Measurements from ENCODE around the gene ASB4. TPM values are rescaled to one million over a fixed set of nuclear protein-coding genes. Genes with fewer than 3 reads are reported as not detected.

ASB4 gene
- total and polyA plus RNA-seq, 4 donors = 0.09 to 1.1 (median 0.38) TPM

DNA sequence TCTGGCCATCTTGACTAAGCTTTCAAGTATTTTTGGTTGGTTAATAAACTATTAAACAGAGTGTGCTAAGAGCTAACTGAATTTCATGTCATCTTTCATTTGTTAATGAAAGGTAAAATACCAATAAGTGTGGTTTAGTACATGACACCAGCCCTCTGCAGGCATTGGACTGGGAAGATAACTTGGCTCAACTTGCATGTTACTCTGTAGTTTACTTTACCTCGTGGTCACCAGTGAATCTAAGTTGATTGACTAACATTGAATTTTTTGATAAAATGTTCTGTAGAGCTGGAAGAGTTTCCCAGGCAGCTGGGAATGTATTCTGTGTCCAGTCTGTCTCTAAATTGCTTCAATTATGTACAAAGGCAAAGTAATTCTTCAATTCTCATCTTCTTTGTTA, 49.9 kb downstream of the ASB4 start:
- H3K9ac ChIP-seq (ENCODE audit: low read depth in 1 of 2, low read length in 2 of 2) = no peak overlapping the region
- no peak overlapping the region for H3K27ac ChIP-seq (ENCODE audit: low read depth in 1 of 2, low read length in 2 of 2)
- H3K9me3 ChIP-seq (ENCODE audit: control insufficient read depth in 4 of 4, low read length in 3 of 4) = no peaks in the 10 kb centered on the region
- H3K4me1 ChIP-seq (ENCODE audit: control insufficient read depth in 4 of 4, insufficient read depth in 4 of 4, low read length in 3 of 4) = peaks cover 0 to 26% (median 10%) of the 10 kb centered on the region in 4 donors
- no peak overlapping the region for H3K4me3 ChIP-seq (ENCODE audit: low read depth in 1 of 3, low read length in 3 of 3)
- TF ChIP-seq EGR1 (IDR thresholded peaks at IDR 0.05; ENCODE audit: low read depth in 2 of 2) (no peak), YY1 (IDR thresholded peaks at IDR 0.05) (no peak)
- H3K27me3 ChIP-seq (ENCODE audit: control insufficient read depth in 4 of 4, insufficient read depth in 4 of 4, low read length in 3 of 4) = no peaks in the 10 kb centered on the region
- no peak for DNase-seq (ENCODE audit: low spot score)
- WGBS = 15% methylated on average over 1 of the region's 1 CpG
- H3K36me3 ChIP-seq (ENCODE audit: control insufficient read depth in 4 of 4, insufficient read depth in 3 of 4, low read depth in 1 of 4, low read length in 3 of 4) = no peaks in the 10 kb centered on the region

GRCh38 chr7:95536656-95537311, 51.0 kb downstream of the ASB4 start:
- Histone ChIP-seq H3K27me3 (ENCODE audit: control insufficient read depth in 4 of 4, insufficient read depth in 4 of 4, low read length in 3 of 4) (no peaks in the 10 kb centered on the region), H3K36me3 (ENCODE audit: control insufficient read depth in 4 of 4, insufficient read depth in 3 of 4, low read depth in 1 of 4, low read length in 3 of 4) (no peaks in the 10 kb centered on the region), H3K27ac (ENCODE audit: low read depth in 1 of 2, low read length in 2 of 2) (no peak overlapping the region), H3K4me1 (ENCODE audit: control insufficient read depth in 4 of 4, insufficient read depth in 4 of 4, low read length in 3 of 4) (peaks cover 0 to 26% (median 10%) of the 10 kb centered on the region in 4 donors), H3K4me3 (ENCODE audit: low read depth in 1 of 3, low read length in 3 of 3) (no peak overlapping the region), H3K9me3 (ENCODE audit: control insufficient read depth in 4 of 4, low read length in 3 of 4) (no peaks in the 10 kb centered on the region), H3K9ac (ENCODE audit: low read depth in 1 of 2, low read length in 2 of 2) (no peak overlapping the region)
- DNase-seq (ENCODE audit: low spot score) = no peak
- TF ChIP-seq HNF4G (IDR thresholded peaks at IDR 0.05) = peak; percentile 55
- TF ChIP-seq JUND (IDR thresholded peaks at IDR 0.05) = no peak
- TF ChIP-seq, protein P1, sequence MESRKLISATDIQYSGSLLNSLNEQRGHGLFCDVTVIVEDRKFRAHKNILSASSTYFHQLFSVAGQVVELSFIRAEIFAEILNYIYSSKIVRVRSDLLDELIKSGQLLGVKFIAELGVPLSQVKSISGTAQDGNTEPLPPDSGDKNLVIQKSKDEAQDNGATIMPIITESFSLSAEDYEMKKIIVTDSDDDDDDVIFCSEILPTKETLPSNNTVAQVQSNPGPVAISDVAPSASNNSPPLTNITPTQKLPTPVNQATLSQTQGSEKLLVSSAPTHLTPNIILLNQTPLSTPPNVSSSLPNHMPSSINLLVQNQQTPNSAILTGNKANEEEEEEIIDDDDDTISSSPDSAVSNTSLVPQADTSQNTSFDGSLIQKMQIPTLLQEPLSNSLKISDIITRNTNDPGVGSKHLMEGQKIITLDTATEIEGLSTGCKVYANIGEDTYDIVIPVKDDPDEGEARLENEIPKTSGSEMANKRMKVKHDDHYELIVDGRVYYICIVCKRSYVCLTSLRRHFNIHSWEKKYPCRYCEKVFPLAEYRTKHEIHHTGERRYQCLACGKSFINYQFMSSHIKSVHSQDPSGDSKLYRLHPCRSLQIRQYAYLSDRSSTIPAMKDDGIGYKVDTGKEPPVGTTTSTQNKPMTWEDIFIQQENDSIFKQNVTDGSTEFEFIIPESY (IDR thresholded peaks at IDR 0.05) = no peak
- peak; percentile 86 to 88 for TF ChIP-seq HNF4A (conservative IDR thresholded peaks at IDR 0.05)
- TF ChIP-seq TAF1 (conservative IDR thresholded peaks at IDR 0.05) = no peak
- peak in 1 of 2 donors; percentile 37 for TF ChIP-seq RXRA (IDR thresholded peaks at IDR 0.05)
- TF ChIP-seq, protein P2, sequence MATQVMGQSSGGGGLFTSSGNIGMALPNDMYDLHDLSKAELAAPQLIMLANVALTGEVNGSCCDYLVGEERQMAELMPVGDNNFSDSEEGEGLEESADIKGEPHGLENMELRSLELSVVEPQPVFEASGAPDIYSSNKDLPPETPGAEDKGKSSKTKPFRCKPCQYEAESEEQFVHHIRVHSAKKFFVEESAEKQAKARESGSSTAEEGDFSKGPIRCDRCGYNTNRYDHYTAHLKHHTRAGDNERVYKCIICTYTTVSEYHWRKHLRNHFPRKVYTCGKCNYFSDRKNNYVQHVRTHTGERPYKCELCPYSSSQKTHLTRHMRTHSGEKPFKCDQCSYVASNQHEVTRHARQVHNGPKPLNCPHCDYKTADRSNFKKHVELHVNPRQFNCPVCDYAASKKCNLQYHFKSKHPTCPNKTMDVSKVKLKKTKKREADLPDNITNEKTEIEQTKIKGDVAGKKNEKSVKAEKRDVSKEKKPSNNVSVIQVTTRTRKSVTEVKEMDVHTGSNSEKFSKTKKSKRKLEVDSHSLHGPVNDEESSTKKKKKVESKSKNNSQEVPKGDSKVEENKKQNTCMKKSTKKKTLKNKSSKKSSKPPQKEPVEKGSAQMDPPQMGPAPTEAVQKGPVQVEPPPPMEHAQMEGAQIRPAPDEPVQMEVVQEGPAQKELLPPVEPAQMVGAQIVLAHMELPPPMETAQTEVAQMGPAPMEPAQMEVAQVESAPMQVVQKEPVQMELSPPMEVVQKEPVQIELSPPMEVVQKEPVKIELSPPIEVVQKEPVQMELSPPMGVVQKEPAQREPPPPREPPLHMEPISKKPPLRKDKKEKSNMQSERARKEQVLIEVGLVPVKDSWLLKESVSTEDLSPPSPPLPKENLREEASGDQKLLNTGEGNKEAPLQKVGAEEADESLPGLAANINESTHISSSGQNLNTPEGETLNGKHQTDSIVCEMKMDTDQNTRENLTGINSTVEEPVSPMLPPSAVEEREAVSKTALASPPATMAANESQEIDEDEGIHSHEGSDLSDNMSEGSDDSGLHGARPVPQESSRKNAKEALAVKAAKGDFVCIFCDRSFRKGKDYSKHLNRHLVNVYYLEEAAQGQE (IDR thresholded peaks at IDR 0.05) = no peak
- TF ChIP-seq, protein P3, sequence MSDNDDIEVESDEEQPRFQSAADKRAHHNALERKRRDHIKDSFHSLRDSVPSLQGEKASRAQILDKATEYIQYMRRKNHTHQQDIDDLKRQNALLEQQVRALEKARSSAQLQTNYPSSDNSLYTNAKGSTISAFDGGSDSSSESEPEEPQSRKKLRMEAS (IDR thresholded peaks at IDR 0.05) = peak; percentile 15
- TF ChIP-seq, protein P4, sequence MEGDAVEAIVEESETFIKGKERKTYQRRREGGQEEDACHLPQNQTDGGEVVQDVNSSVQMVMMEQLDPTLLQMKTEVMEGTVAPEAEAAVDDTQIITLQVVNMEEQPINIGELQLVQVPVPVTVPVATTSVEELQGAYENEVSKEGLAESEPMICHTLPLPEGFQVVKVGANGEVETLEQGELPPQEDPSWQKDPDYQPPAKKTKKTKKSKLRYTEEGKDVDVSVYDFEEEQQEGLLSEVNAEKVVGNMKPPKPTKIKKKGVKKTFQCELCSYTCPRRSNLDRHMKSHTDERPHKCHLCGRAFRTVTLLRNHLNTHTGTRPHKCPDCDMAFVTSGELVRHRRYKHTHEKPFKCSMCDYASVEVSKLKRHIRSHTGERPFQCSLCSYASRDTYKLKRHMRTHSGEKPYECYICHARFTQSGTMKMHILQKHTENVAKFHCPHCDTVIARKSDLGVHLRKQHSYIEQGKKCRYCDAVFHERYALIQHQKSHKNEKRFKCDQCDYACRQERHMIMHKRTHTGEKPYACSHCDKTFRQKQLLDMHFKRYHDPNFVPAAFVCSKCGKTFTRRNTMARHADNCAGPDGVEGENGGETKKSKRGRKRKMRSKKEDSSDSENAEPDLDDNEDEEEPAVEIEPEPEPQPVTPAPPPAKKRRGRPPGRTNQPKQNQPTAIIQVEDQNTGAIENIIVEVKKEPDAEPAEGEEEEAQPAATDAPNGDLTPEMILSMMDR (IDR thresholded peaks at IDR 0.05; ENCODE audit: low read depth, low read length, missing input control) = no peak
- TF ChIP-seq, protein P5, sequence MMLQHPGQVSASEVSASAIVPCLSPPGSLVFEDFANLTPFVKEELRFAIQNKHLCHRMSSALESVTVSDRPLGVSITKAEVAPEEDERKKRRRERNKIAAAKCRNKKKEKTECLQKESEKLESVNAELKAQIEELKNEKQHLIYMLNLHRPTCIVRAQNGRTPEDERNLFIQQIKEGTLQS (IDR thresholded peaks at IDR 0.05) = no peak
- TF ChIP-seq FOXA2 (IDR thresholded peaks at IDR 0.05) = no peak
- no peak for TF ChIP-seq NR2F2 (IDR thresholded peaks at IDR 0.05)
- 96% methylated on average over 2 of the region's 2 CpGs for WGBS
